GM19468 (cell line): ENCODE data around the gene MVB12B.

ENCODE experiments used
- ATAC-seq: cut with Tn5 transposase; IDR thresholded peaks from one replicate; pipeline ENCODE4 v1.9.1; 2021; ENCODE audit warnings: mild to moderate bottlenecking, moderate library complexity, moderate number of reproducible peaks; ENCODE audit not compliant: unreplicated experiment; ENCODE audit errors: extremely low read depth

MVB12B gene

DNA sequence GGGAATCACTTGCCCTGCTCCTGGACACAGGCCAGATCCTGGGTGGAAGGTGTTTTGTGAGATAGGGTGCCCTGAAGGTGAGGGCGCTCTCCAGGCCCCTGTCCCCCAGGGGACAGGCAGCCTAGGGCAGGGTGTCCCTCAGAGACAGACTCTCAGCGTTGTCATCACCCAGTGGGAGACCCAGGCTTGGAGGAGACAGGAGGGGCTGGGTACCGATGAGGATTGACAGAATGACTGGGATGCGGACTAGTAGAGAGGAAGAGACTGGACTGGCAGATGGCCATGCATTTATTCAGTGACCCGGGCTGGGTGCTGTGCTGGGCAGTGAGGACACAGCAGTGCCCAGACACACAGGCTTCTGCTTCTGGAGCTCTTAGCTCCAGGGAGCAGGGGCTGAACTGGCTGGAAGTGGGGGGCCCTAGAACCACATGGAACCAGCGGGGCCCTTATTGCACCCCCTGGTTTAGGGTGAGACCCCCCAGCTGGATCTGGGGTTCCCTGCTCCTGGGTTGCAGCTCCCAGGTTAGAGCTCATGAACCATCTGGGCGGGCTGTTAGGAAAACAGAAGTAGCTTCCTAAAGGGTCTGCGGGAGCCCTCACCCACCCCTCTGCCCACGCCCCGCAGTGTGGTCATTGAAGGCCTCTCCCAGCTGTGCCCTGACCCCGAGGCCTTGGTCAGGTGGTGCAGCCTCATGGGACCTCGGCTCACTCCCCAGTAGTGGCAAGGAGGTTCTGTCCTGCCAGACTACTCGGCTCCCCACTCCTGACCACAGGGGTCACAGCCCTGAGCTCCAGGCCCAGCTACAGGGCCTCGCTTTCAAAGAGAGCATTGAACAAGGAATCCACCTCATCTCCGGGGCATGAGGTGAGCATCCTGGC is 170.4 kb downstream of the MVB12B start:
- ATAC-seq, result no peak

DNA sequence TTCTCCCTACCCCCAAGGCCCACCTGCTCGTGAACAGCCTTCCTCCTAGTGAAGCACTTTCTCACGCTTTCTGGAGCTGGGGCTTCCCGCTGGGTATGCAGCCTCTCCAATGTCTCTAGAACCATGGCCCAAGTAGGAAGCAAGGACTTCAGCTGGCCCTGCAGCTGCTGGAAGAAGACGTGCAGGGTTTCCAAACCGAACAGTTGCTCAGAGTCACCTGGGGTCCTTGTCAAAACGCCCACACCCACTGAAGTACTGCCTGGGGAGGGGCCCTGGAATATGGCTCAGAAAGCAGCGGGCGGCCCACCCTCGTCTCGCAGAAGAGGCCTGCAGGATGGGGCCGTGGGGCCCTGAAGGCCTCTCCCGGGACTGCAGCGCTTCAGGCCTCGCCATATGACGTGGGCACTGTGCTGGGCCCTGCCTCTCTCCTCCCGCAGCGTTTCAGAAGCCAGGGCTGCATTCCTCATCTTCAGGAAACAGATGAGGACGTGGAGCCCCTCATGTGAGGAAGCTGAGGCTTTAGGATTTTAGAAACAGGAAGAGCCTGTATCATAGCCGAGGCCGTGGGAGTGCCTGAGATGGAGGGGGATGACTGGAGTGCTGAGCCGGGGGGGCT is 171.1 kb downstream of the MVB12B start:
- ATAC-seq, result no peak

DNA sequence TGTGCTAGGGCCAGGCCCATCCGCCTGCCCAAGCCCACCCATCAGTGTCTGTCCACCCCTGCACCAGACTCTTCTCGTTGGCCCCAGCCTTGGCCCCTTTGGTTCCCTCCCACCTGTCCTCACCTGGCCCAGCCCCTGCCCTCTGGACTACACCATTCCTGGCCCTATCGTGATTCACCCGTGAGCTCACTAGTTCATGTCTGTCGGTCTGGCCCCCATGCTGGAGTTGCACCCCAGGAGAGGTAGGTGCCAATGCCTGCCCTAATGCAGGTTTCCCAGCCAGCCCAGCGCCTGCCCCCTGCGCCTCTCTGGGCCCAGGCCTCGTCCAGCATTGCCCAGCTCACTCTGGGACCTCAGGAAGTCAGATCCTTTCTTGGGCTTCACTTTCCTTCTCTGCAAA is 171.7 kb downstream of the MVB12B start:
- no peak for ATAC-seq

DNA sequence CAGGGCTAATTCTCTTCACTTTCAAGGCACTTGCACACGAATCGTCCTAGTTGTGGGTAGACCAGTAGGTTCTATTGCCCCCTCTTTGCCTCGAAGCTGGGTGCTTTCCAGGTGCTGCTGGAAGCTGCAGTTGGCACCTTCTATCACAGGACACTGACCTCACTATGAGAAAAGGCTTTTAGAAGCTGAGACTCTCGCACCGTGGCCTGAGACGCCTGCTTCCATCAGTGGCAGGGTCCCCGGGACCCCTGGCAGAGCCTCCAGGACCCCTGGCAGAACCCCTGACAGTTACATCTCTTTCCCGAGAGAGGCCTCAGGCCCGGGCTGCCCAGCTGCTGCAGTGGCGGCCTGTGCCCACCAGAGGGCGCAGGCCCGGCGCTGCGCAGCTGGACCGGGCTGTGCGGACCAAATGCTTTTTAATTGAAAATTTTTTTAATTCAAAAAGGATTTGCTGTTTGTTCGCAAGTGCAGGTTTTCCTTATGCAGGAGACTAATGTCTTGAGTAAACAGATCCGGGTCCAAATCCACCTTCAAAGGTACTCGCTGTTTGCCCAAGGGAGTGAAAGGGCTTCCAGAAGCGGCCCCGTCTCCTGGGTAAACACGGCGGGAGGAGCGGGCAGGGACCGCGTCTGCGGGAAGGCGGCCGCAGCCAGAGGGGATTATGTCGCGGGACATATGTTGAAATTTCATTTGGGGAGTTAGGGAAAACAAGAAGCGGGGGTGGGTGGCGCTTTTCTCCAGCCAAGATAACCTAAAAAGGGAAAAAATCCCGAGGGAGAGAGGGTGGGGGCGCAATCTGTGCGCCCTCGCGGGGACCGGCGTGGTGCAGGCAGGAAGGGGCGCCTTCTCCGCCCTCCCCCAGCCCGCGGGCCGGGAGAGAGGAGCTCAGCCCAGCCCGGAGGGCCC is 172.6 kb downstream of the MVB12B start:
- no peak for ATAC-seq

DNA sequence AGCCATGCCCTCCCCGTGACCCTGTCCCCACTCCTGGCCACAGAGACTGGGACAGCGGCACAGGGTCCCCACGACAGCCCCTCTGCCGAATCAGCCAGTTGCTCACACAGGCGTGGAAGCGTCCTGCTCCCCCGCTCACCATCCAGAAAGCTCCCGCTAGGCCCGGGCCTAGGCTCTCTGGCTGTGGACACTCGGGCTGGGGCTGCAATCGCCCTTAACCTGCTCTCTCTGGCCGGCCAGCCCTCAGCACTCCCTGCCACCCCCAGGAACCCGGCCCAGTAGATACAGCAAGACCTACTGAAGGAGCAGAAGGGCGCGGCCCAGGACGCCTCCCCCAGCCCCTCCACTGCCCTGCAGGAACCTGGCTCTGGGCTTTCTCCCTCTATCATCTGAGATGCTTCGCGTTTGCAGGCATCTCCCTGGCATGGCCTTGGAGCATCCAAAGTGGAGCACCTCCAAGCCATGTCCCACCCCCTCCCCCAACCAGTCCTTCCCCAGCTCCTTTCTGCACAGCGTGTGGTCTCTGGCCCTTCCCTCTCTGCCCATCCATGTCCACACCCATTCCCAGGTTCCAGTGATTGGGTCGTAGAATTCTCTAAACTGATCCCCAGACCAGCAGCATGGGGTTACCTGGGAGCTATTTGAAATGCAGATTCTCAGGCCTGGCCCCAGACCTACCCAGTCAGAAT is 173.4 kb downstream of the MVB12B start:
- ATAC-seq, result no peak

DNA sequence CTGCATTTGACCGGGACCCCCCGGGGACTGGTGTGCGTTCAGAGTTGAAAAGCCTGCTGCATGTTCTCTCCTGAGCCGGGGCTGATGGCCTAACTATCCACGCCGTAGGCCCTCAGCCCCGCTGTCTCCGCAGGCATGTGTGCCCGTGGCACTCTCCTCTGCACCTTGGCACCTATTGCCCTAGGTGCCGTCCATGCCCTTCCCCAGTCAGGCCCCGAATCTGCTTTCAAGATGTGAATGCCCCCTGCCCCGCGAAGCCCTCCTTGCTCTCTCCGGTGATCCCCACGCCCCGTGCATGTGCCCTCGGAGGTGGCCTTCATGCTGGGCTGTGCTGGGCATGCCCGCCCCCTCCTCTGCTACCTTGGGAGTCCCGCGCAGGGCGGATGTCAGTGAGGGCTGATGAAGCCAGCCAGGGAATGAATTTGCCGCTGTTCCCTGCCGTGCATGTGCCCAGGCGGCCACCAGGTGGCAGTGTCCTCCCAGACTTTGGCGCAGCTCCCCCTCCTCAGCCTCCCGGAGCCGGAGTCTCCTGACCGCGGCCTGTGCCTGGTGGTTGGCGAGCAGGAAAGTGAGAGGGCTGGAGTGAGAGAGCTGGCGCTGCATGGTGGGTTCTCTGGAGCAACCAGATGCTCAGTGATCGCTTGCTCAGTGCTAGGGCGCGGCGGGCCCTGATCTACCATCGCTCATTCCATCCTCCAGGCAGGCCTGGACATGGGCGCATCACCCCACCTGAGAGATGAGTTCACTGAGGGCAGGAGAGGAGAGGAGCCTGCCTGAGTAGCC is 174.2 kb downstream of the MVB12B start:
- no peak for ATAC-seq

DNA sequence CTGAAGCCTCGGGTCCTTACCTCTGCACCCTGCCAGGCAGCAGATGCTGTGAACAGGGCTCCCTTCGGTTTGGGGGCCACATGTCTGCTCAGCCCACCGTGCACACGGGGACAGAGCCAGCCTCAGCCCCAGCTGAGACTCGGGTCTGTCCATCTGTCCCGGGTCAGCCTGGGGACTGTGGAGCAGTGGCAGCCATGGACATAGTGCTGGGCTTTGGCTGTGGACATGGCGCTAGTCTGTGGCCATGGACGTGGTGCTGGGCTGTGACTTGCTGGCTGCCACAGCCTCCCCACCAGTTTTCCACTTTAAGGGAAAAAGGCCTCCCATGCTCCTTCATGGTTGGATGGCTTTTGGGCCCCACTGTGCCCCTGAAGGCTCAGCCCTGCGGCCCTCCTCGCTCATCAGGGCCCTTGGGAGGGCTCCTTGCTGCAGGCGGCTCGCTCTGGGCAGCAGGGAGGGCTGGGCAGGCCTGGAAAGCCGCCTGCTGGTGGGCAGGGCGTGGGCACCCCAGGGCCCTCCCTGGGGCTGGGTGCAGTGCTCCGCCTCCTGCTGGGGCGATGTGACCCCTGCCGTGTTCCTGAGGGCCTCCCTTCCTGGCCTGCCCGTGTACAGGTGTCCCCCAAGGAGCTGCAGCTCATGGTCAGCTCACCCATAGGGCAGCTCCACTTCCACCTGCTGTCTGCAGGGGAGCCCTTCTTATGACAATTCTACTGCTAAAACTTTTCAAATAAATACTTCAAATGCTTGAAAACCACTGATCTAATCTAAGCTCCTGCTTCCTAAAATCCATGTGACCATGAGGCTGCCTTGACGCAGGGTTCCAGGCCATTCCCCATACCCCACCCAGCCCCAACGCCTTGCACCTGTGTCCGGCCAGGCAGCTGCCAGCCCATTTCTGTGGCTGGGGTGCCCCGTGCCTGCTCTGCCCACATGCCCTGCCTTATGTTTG is 175.0 kb downstream of the MVB12B start:
- no peak for ATAC-seq

DNA sequence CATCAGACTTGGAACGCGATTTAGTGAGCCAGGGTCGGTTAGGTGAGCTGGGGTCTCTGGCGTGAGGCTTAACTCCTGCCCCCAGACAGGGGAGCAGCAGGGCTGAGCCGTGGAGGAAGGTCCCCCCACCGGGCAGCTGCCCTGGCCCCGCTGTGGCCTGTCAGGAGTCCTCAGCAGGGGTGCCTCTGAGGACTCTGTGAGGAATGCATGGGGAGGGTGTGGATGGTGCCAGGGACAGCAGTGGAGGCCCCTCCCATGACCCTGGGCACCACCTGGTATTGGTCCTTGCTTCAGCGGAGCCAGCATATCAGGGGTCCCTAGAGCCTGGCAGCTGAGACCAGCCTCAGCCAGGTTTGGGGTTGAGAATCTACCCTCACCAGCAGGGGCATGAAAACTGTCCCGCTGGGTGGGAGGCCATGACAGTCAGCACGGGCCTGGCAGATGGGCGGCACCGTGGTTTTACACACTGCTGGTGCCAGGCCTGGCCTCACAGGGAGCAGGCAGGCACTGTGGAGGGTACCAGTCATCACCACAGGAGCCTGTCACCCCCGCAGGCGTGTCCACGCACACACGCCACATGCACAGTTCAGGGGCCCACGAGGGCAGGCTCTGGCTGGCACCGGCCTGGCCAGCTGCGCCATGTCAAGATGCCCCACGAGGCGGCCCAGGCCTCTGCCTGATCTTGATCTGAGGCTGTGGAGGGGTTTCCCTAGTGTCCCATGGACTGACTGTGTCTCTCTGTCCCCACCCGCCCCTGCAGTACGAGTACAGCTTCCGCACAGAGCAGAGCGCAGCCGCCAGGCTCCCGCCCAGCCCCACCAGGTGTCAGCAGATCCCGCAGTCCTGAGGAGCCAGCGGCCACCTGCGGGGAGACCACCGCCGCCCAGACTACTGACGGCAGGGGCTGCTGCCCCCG is 176.0 kb downstream of the MVB12B start:
- ATAC-seq, result no peak

DNA sequence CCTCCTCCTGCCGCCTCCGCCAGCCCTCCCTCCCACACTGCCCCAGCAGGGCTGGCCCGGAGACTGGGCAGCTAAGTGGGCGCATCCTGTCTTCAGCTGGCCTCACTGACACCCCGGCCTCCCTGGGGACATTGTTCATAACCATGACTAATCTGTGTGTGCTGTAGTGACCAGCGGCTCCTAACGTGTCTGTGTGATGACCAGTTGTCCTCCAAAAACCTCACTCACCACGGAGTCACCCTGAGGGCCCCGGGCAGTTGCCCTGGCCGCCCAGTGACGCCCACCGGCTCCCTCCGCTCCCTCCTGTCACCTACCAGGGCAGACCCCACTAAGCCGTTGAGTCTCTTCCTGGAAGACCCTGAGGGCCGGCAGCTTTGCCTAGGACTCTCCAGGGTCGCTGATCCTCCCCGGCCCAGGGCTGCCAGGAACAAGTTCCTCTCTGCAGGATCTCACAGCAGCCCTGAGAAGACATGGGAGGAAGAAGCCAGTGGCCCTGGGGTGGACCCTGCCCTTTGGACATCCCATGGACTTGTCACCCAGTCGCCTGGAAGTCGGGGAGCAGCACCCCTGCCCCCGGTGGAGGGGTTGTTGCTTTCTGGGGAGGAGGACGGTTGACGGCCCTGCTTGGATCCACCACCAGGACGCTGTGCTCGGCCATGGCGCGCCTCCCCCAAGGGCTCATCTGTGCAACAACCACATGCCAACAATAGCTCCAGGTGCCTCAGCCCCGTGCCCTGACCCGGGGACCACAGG is 176.9 kb downstream of the MVB12B start:
- no peak for ATAC-seq

DNA sequence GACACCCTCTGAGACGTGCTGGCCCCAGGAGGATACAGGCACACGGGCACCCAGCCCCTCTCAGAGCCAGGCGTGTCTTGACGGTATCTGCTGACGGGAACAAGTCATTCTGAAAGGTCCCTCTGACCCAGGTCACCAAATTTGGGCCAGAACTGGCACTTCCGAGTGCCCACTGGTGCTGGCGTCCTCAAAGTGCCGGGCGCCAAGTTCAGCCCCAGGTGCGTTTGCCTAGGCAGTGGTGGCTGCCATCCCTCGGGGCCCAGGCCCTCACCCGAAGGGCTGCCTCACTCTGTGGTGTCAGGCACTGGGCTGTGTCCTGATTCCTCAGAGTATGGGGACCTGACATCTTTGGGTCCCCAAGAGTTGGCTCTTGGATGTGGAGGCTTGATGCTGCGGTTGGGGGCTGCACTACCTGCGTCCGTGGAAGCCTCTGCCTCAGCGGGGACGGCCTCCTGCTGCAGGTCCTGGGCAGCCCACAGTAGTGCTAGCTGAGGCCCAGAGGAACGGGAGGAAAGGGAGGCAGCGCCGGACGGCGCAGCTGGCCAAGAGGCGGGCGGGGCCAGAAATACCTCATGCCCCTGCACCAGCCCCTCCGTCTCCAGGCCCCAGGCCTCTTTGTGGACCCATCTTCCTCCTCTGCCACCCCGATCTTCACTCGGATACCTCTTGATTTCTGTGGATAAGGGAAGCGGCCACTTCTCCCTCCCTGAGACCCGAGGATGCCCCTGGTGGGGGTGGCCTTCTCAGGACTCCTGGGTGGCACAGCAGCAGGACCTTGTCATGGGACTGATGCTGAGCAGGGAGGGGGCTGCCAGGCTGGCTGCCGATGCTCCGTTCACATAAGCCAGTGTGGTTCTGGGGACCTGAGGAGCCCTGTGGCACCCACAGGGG is 177.7 kb downstream of the MVB12B start:
- ATAC-seq, result no peak

DNA sequence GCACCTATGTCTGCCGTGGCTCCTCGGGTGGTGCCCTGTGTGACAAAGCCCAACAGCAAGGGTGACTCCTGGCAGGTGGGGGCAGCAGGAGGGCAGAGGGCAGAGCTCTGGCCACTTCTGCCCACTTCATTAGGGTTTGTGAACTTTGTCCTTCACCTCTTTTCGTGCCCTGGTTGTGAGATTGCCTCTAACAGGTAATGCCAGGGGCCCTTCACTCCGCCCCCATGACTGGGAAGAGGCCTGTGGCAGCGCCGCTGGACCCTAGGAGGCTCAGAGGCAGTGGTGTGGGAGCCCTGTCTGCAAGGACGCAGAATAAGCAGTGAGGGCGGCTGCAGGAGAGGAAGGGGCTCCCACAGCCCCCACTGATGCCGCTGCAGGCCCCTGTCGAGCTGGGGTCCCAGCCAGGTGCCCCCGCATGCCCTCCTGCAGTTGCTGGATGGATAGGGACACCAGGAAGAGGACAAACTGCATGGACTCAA is 178.4 kb downstream of the MVB12B start:
- no peak for ATAC-seq

DNA sequence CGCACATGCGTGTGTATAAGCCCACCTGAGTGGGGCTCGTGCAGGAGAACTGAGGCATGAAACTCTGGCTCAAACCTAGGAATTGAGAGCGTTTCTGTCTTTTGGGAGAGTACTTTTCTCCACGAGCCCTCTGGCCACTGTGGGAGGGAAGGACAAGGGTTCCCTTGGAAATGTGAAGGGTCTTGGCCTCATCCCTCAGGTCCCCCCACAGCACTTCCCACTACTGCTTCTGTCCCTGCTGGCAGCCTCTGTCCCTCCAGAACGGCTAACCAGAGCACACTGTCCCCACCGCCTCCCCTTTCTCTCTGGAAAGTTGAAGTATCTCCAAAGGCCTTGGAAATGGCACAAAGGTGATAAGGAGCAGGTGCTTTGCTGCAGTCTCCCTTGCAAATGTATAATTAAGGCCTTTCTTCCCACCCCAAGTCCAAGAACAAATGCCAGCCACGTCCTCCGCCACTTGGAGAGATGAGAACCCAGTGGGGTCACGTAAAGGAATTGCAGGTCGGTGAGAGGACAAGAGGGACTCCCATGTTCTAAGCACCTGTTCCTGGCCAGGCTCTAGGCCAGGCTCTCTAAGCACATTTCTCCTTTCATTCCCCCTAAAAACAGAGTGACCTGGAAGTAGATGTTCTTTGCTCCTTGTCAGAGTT is 179.2 kb downstream of the MVB12B start:
- no peak for ATAC-seq

DNA sequence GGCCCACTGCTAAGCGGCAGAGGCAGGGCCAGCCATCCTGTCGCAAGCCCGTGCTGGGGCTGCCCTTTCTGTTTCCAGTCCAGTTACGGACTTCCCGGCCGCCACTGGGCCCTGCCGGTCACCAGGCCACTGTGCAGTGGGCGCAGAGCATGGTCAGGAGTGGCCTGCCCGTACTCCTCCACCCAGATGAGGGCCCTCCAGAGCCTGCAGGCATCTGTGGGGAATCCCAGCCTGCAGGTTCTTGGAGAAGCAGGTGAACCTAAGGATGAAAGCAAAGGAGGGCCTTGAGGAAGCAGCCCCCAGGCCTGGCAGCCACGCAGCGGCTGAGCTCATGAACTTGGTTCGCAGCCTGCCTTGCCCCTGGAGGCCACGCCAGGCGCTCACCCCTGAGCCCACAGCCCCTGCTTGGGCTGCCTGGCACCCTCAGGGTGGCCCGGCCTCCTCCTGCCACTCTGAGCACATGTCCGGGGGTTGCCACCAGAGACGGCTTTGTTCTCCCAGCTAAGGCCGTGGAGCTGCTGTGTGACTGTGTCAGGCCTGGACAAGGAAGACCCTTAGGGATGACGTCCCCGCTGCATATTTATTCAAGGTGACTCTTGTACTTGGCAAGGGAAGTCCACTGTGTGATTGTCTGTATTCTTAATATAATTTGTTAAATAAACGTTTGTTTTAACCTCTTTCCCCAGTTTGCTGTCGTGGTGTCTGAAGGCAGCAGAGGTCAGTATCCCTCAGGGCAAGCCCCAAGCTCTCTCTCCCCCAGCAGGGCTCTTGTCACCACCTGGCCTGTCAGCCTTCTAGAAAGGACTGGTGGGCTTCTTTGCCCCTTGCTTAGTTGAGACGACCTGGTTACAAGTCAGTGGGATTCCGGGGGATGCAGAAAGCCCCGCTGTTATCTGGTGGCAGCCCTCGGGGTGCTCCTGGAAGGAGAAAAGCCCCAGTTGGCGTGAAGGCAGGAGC is 180.0 kb downstream of the MVB12B start:
- ATAC-seq, result no peak
